ENCODE measurements around the gene DDX24. TPM values are rescaled to one million over a fixed set of nuclear protein-coding genes. Genes with fewer than 3 reads are reported as not detected.

Gene DDX24
- total and polyA plus RNA-seq, 11 donors = 113 to 268 (median 204) TPM

DNA sequence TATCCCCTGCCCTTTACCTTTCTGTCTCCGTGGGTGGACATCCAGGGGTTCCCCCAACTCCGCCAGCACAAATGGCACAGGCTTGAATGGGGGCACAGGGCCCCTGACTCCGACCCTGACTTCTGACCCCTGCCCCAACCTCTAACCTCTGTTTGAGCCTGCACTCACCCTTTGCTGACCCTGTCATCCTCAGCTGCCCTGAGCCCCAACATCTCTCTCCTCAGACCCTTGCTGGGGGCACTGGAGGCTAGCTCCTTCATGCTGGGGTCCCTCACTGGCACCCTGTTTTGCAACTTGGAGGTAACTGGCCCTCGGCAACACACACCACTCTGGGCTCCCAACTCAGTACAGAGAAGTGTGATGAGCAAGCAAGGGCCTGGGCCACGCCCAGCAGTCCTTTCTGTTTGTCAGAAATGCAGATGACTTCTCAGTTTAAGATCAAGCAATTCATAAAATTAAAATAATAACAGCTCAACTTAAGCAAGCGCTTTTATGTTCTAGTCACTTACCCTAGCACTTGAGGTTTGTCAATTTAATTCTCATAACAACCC is 31.6 kb upstream of the DDX24 start:
- H3K4me1 ChIP-seq = peaks cover 0 to 54% (median 39%) of the 10 kb centered on the region in 12 donors
- peak overlapping the region; percentile 38 to 81 (median 64) for H3K4me3 ChIP-seq
- H3K9me3 ChIP-seq = no peaks in the 10 kb centered on the region
- H3K36me3 ChIP-seq = peaks cover 0 to 7% (median 0%) of the 10 kb centered on the region in 9 donors
- ATAC-seq = no peak
- no peaks in the 10 kb centered on the region for H3K27me3 ChIP-seq
- intact Hi-C loops (cut with DNase I) = loop anchor here in 1 of 10 donors (5.0 kb wide), 1 partner anchor 1420 kb away; no protein-coding TSS in a partner anchor
- WGBS, 4 donors = 62 to 80% (median 67%) methylated on average over 6 of the region's 6 CpGs
- DNase-seq = peak in 1 of 5 donors; percentile 11
- TF ChIP-seq, protein P1, sequence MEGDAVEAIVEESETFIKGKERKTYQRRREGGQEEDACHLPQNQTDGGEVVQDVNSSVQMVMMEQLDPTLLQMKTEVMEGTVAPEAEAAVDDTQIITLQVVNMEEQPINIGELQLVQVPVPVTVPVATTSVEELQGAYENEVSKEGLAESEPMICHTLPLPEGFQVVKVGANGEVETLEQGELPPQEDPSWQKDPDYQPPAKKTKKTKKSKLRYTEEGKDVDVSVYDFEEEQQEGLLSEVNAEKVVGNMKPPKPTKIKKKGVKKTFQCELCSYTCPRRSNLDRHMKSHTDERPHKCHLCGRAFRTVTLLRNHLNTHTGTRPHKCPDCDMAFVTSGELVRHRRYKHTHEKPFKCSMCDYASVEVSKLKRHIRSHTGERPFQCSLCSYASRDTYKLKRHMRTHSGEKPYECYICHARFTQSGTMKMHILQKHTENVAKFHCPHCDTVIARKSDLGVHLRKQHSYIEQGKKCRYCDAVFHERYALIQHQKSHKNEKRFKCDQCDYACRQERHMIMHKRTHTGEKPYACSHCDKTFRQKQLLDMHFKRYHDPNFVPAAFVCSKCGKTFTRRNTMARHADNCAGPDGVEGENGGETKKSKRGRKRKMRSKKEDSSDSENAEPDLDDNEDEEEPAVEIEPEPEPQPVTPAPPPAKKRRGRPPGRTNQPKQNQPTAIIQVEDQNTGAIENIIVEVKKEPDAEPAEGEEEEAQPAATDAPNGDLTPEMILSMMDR (IDR thresholded peaks at IDR 0.05) = no peak
- TF ChIP-seq POLR2A (IDR thresholded peaks at IDR 0.05) = no peak
- H3K27ac ChIP-seq = peak overlapping the region; percentile 24 to 96 (median 88)

DNA sequence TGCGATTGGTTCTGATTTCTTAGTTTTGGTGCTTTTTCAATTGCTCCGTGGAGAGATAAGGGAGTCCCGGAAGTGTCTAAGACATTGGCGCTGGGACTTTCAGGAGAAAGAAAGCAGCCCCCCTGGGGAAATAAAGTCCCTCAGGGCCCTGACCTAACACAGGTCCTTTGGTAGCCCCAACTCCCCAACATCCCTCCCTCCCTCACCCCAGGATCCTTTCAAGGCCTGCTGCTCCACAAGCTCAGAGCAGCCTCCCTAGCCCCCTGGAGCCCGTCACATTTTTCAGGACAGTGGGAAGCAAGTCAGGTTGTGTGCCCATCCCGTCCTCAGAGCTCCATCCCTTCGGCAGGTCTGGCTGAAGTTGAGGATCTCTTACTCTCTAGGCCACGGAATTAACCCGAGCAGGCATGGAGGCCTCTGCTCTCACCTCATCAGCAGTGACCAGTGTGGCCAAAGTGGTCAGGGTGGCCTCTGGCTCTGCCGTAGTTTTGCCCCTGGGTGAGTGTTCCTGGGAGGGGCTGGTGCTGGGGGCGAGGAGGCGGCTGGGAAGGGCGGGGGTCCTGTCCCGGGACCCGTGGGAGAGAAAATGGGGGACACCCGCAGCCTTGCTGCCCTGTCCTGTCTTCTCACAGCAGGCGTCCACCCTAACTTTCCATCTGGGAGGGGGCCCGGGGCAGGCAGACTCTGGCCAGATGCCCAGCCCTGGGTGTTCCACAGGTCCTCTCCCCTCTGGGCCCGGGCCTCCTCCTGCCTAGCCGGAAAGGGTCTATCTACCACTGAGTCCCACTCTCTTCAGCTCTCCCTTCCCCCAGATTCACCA is 30.5 kb upstream of the DDX24 start:
- DNase-seq (peak in 3 of 5 donors; percentile 37 to 48 (median 47)), ATAC-seq (peak in 1 of 4 donors; percentile 23)
- Histone ChIP-seq H3K27me3 (no peaks in the 10 kb centered on the region), H3K4me3 (peak overlapping the region; percentile 38 to 81 (median 64)), H3K4me1 (peaks cover 0 to 54% (median 39%) of the 10 kb centered on the region in 12 donors), H3K9me3 (no peaks in the 10 kb centered on the region), H3K27ac (peak overlapping the region; percentile 71 to 96 (median 92)), H3K36me3 (peaks cover 0 to 6% (median 0%) of the 10 kb centered on the region in 9 donors)
- intact Hi-C loops (cut with DNase I) = loop anchor here in 2 of 10 donors (2.0 to 5.0 kb wide), 2 partner anchors 31 to 1421 kb away; partner anchors contain the start of genes DDX24 (in 1 of the 2) and IFI27L1 (in 1 of the 2)
- 62 to 65% (median 63%) methylated on average over 11 to 20 of the region's 20 CpGs for WGBS, 4 donors
- TF ChIP-seq POLR2A (IDR thresholded peaks at IDR 0.05) = no peak
- TF ChIP-seq, protein P1 (IDR thresholded peaks at IDR 0.05) = no peak

GRCh38 chr14:94110552-94111181 is 29.7 kb upstream of the DDX24 start, which contains the start of gene IFI27:
Gene IFI27 (plus strand): TSS chr14:94110736.
- DNase-seq (peak in 4 of 5 donors; percentile 74 to 84 (median 80)), ATAC-seq (peak; percentile 25 to 84 (median 72))
- intact Hi-C loops (cut with DNase I) = loop anchor here in 2 of 10 donors (2.0 to 5.0 kb wide), 2 partner anchors 30 to 1422 kb away; partner anchors contain the start of genes DDX24 (in 1 of the 2) and IFI27L1 (in 1 of the 2)
- 42 to 57% (median 48%) methylated on average over 12 to 14 of the region's 14 CpGs for WGBS, 4 donors
- Histone ChIP-seq H3K27me3 (no peaks in the 10 kb centered on the region), H3K36me3 (no peaks in the 10 kb centered on the region), H3K9me3 (no peaks in the 10 kb centered on the region), H3K27ac (peak within 1 kb of the TSS; percentile 71 to 96 (median 92)), H3K4me3 (peak within 1 kb of the TSS; percentile 38 to 81 (median 64)), H3K4me1 (peaks cover 0 to 51% (median 39%) of the 10 kb centered on the region in 12 donors)
- peak in 1 of 2 donors; percentile 80 for TF ChIP-seq POLR2A (IDR thresholded peaks at IDR 0.05)
- TF ChIP-seq, protein P1 (IDR thresholded peaks at IDR 0.05) = no peak

All from heart left ventricle (tissue), 16 donors.